VCaP (cell line): ENCODE measurements around the gene ATCAY.
"Not testable (repeated sequence)": the region's sequence is repeated elsewhere in the genome, so short reads cannot be mapped to it uniquely, and the experiment has no call there.

ENCODE experiments used
- H3K27ac ChIP-seq: fragments of 450-650 bp; 2 replicates; pipeline ENCODE4 v1.5.1; 2017
- TF ChIP-seq, protein P1 (sequence below): fragments of 450-650 bp; conservative IDR thresholded peaks from 2 replicates; pipeline ENCODE4 v1.5.1; 2017; ENCODE audit warnings: mild to moderate bottlenecking, moderate library complexity

Gene ATCAY

DNA sequence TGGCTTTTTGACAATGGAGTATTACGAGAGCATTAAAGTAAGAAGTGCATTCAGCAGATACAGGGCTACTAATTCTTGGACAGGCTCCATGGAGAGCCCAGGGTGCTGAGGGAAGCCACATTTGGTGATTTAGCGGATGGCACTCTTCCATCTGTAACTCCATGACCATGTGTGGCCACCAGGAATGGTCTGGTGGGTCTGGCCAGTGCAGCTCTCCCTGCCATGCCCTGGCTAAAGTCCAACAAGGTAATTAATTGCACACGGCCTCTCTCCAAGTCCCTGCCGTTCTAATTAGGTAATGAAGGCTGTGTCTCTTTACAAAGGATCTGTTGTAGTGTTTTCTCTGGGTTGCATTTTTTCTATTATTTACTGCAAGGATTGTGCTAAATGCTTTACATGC lies 7.3 kb upstream of the ATCAY start:
- no peak overlapping the region for H3K27ac ChIP-seq
- TF ChIP-seq, protein P1, sequence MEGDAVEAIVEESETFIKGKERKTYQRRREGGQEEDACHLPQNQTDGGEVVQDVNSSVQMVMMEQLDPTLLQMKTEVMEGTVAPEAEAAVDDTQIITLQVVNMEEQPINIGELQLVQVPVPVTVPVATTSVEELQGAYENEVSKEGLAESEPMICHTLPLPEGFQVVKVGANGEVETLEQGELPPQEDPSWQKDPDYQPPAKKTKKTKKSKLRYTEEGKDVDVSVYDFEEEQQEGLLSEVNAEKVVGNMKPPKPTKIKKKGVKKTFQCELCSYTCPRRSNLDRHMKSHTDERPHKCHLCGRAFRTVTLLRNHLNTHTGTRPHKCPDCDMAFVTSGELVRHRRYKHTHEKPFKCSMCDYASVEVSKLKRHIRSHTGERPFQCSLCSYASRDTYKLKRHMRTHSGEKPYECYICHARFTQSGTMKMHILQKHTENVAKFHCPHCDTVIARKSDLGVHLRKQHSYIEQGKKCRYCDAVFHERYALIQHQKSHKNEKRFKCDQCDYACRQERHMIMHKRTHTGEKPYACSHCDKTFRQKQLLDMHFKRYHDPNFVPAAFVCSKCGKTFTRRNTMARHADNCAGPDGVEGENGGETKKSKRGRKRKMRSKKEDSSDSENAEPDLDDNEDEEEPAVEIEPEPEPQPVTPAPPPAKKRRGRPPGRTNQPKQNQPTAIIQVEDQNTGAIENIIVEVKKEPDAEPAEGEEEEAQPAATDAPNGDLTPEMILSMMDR: no peak

DNA sequence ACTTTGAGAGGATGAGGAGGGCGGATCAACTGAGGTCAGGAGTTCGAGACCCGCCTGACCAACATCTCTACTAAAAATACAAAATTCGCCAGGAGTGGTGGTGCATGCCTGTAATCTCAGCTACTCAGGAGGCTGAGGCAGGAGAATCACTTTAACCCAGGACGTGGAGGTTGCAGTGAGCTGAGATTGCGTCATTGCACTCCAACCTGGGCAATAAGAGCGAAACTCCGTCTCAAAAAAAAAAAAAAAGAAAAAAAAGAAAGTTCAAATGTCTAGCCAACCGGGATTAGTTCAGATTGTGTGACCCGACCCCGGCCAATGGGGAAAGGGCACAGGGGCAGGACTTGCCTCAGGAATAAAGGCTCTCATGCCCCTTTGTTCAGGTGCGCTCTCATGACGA lies 5.8 kb upstream of the ATCAY start:
- H3K27ac ChIP-seq: not testable (repeated sequence)

DNA sequence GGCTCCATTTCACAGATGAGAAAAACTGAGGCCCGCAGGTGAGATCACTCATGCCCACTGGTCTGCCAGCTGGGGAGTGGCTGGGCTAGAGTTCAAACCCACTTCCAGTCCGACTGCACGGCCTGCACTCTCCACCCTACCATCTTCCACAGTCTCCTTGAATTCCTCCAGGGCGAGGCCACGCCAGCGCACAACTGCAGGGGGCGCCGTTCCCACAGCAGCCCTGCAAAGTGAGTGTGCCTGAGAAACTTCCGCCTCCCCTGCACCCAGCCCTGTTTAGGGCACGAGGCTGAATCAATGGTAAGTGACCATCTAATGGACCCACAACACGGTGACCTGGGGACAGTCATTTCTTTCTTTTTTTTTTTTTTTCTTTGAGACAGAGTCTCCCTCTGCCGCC lies 829 bp upstream of the ATCAY start:
- TF ChIP-seq, protein P1: peak; percentile 20
- H3K27ac ChIP-seq: no peak overlapping the region

DNA sequence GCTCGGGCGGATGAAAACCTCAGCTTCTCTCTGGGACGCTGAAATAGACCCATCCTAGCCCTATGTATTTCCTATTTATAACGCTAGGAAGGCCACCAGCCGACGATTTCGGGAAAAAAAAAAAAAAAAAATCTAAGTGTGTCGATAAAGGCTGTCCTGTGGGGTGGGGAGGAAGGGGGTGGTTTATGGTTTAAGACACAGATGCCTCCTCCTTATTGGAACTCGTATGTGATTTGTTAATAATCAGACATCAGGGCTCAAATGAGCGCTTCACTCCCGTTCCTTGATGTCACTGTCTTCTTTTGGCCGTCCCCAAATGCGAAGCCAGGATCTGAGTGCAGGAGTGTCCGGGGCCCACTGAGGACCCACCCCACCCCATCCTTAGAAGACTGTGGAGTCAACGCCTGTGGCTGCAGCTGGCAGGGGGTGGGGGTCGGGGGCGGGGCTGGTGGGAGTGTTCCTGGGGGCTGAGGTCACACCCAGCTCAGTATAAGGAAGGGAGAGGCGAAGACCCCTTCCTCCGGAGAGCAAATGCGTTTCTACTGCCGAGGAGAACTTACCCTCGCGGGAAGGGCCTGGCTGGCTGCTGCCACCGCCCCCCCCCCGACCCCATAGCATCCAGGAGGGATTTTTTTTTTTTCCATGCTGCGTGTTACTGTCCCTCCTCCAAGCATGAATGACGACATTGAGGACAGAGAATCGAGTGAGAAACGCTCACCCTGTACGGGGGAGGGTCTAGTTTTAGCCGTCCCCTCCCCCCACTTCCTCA lies 971 bp downstream of the ATCAY start:
- H3K27ac ChIP-seq: peak overlapping the region; percentile 47
- TF ChIP-seq, protein P1: no peak

DNA sequence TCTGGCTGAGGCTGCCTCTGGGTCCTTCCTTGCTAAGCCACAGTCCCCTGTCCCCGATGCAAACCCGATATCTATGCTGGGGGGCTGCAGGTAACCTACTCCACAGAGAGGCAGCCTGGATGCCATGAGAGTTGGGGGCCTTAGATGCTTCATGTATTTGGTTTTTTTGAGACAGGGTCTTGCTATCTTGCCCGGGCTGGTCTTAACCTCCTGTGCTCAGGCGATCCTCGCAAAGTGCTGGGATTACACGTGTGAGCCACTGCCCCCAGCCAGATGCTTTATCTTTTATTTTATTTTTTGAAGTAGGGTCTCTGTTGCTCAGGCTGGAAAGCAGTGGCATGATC lies 1.5 kb downstream of the ATCAY start:
- TF ChIP-seq, protein P1: no peak
- H3K27ac ChIP-seq: no peak overlapping the region

DNA sequence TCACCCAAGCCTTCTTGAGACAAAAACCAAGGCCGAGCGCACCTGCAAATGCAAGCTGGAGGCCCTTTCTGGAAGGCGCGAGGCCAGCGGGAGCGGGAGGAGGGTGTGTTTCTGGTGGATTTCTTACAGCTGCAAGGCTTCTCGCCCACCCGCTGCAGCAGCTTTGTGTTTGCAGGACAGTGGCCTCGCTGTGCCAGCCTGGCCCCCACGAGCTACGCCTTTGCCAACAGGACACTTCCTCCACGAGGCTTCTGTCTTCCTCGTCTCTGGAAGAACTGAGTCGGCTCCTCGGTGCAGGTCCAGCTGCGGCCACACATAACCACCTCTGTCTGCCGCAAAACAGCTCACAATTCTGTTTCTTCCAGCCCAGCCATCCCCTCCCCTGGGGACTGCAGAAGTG lies 10.1 kb downstream of the ATCAY start:
- TF ChIP-seq, protein P1: no peak
- no peak overlapping the region for H3K27ac ChIP-seq

DNA sequence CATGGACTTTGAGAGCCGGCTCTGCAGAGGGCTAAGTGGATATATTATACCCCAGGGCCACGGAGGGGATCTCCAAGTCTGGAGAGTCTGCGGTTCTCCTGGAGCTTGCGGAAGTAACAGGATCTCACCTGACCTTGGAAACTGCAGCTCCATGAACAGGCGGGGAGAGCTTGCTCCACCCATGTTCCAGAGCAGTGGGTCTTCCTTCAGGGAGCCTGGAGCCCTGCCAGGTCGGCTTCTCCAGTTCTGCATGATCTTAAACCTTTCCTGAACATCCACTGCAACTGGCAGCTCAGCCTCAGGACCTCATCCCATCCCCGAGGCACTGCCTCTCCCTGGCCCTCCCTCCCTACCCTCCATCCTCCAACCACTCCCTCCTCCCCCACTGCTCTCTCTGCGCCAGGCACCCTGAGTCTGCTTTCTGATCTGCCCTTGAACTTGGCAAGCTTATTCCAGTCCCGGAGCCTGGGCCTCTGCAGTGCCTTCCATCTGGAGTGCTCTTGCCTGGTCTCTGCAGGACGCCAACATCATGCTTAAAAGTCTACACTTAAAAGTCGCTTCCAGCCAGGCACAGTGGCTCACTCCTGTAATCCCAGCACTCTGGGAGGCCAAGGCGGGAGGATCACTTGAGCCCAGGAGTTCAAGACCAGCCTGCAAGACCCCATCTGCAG lies 13.2 kb downstream of the ATCAY start:
- TF ChIP-seq, protein P1: no peak
- no peak overlapping the region for H3K27ac ChIP-seq

DNA sequence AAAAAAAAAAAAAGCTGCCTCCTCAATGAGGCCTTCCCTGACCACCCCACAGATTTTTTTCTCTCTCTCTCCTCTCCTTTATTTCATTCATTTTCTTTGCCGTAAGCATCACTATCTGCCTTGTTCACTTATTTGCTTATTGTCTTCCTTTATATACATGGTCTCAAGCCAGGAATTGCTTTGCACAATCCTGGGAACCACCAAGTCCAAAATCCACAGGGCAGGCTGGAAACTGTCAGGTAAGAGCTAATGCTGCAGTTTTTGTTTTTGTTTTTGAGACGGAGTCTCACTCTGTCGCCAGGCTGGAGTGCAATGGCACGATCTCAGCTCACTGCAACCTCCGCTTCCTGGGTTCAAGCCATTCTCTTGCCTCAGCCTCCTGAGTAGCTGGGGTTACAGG lies 14.5 kb downstream of the ATCAY start:
- not testable (repeated sequence) for H3K27ac ChIP-seq
